Dermis microvascular lymphatic vessel endothelial cell (primary cell): ENCODE results near the gene CCL21. TPM values are rescaled to one million over a fixed set of nuclear protein-coding genes. Genes with fewer than 3 reads are reported as not detected.

ENCODE experiments used
- DNase-seq, 2 donors: peaks; one replicate each; pipeline versions ENCODE4 v3.0.0 to v3.0.0-alpha.2; 2010; ENCODE audit warnings: low read depth in 2 of 2
- total RNA-seq: library from RNA; depleted of rRNA; stranded (reverse); fragments of >200 nt; gene quantifications from 2 replicates; pipeline ENCODE4 v1.2.1, GENCODE V29; 2014

The CCL21 gene
- total RNA-seq, 1 donor from 2014 or later, result 1.8 TPM

DNA sequence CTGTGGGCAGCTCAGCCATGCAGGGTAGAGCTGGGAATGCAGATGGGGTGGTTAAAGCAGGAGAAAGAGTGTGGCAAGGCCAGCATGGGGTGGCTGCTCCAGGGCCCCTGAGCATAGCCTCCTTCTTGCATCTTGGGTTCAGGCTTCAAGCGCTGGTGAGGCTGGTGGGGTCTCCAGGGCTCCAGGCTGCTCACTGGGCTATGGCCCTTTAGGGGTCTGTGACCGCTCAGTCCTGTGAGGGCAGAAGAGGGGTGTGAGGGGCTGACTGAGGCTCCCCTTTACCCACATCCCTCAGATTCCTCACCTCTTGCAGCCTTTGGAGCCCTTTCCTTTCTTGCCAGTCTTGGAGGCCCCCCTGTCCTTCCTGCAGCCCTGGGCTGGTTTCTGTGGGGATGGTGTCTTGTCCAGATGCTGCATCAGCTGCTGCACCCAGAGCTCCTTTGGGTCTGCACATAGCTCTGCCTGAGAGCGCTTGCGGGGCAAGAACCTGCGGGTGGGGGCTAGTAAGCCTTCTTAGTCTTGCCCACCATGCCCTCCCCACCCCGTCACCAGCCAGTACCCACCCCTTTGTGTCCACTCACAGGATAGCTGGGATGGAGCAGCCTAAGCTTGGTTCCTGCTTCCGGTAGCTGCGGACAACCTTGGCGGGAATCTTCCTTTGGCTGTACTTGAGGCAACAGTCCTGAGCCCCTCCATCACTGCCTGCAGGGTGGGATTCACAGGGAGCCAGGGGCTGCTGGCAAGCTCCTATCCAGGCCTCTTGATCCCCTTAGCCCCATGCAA lies 549 bp downstream of the CCL21 start:
- DNase-seq, result no peak

DNA sequence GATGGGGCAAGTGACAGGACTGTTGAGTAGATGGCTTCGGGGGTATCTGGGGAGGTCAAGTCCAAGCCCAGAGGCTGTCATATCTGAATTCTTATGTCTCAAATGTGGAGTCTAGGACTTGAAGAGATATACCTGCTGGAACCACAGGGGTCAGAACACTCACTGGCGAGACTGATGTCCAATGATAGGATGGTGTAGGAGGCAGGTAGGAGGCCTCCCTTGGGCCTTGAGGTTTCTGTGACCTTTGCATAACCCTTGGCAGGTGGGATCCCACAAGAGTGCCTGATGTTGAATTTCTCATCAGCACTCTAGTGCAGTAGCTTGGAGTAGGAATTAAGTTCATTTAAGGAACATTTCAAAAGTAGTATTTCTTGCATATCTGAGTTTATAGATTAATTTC lies 2.8 kb downstream of the CCL21 start:
- no peak for DNase-seq

DNA sequence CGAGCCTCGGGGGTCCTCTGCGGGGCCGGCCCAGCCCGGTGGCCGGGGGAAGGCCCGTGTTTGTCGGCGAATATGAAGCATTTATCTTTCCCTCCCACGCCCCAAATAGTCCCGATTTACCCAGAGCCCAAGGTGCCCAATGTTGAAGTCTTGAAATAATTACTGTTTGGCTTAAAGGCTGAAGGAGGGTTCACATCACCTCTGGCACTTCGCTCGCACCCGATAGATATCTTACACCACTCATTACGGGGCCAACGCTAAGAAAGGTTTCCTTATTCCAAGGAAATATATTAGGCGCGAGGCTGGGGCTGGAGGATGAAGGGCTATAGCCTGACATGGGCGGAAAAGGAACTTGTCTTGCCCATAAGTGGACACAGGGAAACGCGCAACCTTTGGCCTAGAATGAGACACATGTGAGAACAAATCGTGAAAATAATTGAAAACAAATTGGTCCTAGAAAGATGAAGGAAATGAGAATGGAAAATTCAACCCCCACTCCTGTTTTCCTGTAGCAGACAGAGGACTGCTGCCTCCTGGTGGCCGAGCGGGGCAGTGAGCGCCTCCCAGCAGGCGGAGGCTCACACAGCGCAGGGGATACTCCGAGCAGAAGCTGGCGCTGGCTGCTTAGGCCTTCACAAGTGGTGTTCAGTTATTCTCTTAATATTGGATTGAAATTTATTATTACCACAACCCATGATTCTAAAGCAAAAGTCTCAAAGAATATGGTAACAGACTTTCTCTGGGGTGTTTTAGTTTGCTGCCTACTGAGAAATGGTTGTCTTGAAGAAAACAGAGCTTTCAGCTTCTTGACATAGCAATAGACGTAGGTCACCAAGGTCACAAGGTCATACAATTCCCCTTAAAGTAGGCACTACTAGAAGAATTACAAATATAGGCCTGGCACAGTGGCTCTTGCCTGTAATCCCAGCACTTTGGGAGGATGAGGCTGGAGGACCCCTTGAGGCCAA lies 7.9 kb downstream of the CCL21 start:
- DNase-seq, result peak; percentile 85 to 89

DNA sequence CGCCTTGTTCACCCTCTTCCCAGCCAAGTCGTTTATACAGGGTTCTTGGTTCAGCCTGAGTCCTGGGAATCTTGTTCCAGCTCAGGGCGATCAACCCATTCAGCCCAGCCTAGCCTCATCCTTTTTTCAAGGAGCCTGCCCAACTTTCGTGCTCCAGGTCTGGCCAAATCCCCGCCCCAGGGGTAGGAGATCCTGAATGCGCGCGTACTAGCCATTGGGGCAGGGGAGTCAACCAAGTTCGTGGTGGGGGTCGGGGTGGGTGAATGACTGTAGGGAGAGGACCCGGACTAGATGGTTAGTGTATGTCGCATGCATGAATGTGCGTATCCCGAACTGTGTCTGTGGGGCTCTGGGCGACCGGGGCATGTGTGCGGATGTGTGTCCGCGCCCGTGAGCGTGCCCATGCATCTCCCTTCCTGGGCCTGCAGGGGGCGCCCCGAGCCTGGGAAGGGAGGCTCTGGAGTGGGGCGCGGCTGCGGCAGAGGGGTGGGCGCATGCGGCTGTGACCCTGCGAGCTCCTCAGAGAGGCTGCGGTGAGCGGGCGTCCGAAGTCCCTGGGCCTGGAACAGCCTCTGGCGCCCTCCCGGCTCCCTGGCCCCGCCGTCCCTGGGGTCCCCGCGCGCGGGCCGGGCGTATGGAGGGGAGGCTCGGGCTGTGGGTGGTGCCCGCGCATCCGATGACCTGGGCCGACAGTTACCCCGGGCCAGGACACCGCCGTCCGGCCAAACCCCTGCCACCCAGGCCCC lies 8.7 kb downstream of the CCL21 start:
- DNase-seq, result peak in 1 of 2 donors; percentile 64

DNA sequence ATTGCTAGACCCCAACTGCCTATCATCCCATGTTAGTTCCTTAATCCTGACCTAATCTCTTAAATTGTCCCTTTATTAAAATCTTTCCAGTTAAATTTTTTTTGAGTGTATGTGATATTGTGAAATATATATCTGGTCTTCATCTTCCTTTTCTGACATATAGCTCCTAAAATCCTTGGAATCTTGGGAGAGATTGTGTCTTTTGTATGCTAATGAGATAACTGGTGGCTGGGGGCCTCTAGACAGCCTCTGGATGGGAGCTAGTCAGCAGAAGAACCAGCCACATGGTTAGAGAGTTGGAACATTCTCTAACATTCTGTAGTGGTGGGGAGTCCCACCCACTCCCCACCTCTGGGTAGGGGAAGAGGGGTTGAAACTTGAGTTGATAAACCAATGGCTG lies 15.1 kb downstream of the CCL21 start:
- no peak for DNase-seq

DNA sequence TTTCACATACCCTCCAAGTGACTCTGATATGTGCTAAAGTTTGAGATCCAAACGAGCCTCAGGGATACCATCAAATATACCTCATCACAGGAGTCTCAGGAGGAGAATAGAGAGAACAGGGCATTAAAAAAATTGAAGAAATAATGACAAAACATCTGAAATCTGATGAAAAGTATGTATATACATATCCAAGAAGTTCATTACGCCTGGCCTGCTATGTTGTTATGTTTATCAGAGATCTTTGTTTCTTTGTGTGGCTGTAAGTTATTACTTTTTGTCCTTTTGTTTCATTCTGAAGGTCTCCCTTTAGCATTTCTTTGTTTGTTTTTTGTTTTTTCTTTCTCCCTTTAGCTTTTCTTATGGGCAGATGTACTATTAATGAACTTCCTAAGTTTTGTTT lies 16.4 kb downstream of the CCL21 start:
- DNase-seq, result no peak

DNA sequence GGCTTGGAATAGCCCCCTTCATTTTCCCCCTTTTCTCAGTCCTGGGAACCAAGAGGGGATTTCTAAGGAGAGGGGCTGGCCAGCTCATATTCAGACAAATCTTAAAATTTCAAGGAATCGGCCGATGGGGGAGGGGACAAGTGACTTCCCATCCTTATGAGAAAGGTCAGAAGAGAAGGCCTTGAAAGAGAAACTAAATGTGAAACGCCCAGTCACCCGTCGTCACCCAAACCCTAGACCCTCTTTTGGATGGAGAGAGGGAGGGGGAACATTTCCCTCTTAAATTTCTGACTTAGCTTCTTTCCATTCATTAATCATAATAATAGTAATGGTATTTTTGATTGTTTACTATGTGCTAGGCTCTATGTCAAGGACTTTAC lies 18.0 kb downstream of the CCL21 start:
- DNase-seq, result no peak

DNA sequence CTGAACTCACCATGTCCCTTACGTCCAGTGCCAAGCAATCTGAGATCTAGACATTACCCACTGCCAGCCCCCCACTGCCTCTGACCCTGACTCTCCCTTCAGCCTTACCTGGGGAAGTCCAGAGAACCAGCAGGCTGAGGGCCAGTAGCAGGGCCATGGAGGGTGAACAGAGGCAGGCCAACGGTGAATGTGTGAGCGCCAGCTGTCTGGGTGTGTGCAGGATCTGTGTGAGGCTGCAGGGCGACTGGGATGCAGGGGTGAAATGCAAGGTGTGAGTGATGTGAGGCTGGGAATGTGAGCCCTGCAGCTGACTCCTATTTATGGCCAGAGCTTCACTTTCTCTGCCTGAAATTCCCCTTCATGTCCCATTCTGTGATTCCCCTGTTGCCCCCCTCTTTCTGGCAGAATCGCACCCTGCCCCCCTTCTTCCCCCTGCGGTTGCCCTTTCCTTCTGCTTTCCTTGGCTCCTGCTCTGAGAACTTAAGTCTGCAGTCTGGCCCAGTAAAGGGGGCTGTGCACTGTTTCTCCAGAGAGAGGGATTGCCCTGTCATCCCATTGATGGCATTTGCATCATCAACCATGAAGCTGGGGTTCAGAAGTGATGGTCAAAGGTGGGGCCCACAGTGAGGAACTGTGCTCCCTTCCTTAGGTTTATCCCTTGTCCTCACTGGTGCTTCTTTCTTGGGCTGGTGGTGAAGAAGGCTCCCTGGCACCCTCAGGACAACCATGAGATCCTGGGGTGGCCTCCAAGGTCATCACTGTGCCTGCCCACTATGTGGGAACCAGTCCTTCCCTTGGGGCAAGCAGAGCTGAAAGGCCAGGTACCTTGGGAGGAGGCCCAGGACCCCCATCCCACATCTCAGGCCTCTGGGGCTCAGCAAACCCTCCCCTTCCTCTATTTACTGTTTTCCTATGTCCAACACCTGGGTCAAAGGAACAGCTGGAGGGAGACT lies 18.7 kb downstream of the CCL21 start, which contains the start of gene CCL19:
CCL19 (minus strand) TSS at position 294 of the 953 bp plus-strand sequence; CDS start at position 157, 137 bp downstream.
- no peak for DNase-seq

DNA sequence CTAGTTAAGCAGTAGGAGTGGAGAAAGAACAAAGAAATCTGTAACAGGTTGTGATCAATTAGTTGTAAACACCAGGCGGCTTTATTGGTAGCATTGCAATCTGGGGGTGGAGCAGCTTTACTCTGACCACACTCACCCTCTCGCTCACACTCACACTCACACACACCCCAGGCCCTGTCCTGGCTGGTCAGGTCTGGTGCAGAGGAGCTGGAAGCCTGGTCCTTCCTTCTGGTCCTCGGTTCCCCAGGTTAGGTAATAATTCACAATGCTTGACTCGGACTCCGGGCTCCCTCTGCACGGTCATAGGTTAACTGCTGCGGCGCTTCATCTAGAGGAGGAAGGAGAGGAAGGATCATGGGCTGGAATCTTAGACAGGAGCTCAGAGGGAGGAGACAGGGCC lies 20.4 kb downstream of the CCL21 start:
- no peak for DNase-seq

DNA sequence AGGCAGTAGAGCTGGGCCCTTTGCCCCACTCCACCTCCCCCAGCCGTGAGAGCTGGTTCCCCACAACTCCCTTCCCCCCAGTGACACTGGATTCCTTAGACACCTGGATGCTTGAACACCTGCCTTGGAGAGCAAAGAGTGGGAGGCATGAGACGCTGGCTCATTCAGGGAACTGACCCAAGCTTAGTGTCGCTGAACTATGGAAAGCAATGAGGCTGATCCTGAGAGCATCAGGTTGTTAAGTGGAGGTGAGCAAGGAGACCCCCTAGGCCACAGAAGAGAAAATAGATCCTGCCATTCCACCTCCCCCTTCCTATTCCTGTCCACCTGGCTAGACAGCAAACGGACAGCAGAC lies 20.8 kb downstream of the CCL21 start:
- DNase-seq, result no peak

DNA sequence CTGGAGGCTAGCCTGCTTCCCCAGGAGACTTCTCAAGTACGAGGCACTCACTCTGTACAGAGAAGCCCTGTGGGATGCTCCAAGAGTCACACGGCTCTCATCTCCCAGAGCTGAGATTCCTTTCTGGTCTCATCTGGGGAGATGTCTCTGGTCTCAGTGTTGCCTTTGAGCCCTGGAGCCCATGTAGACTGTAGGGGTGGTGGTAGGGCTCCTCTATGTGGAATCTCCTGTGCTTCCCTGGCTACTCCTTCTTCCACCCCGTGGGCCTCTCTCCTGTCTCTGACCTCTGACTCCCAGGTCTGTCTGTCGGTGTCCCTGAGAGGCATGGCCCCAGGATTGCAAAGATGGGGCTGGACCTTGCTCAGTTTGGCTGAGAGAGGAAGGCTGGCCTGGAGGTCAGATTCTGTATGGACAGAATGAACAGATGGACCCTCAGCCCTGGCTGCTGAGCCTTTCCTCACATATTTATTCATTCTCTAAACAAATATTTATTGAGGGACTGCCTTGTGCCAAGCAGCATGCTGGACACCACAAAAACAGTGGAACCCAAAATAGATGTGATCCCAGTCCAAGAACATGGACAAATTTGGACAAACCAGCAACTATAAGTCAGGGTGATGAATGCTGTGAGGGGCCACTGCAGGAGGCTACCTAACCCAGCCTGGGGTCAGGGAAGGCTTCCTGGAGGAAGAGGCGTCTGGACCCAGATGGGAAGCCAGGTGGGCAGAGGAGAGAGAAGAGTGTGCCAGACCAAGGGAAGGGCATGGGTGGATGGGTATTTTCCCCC lies 21.4 kb downstream of the CCL21 start:
- no peak for DNase-seq

DNA sequence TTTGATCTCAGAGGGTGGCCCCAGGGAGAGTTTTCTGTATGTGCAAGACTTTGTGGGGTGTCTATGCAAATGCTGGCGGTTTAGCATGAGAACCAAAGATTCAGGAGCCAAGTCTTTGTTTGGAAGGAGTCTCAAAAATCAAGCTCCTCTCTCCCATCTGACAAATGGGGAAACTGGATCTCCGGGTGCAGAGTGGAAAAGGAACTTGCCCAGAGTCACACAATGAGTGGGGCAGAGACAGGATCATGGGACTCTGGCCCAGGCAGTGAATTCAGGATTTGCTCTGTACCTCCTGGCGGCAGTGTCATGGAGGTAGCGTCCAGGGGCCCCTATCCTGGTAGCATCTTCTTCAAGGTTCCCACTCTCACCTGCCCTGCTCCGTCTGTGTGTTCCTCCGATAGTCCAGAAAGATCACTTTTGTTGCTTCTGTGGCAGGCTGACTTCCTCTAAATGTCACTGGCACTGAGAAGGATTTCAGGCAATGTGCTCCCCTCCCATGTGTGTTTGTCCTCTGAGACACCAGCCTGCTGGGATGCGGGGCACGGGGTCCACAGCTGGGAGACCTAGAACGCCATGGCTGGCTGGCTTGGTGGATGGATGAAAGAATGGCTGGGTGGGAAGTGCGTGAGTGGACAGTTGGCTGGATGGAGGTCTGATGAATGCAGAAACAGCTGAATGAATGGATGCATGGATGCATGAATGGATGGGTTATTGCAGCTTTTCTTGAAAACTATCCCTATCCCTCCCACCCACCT lies 22.5 kb downstream of the CCL21 start:
- DNase-seq, result no peak

DNA sequence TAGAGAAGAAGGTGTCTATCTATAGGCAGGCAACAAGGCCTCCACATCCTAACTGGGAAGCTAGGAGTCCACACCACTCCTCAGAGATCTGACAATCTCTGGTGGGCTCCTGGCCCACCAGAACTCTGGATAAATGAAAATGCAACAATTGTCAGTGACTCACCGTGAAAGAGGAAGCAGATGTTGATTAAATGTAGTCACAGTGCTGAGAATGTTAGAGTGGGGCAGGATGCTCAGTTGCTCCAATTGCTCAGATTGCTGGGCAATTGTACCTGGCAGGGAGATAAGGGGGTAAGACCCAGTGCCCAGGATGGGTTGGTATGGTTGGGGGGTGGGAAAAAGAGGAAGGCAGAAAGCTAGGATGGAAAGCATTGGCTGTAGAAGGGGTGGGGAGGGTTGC lies 23.2 kb downstream of the CCL21 start:
- no peak for DNase-seq

DNA sequence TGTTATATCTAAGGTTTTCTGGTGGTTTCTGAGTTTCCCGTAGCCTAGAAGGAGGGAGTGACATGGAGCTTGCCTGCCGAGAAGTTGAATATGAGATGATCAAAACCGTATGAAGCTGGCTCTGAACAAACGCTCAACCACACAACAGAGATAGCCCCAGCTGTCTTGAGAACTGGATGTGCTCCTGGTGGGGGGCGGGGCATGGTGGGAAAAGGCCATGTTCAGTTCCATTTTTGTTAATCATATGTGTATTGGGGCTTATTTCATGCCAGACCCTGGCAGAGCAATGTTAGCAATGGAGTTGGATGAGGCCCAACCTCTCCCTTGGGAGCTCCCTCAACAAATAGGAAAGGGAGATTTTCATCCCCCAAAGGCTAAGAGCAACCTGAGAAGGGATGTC lies 23.7 kb downstream of the CCL21 start:
- no peak for DNase-seq

DNA sequence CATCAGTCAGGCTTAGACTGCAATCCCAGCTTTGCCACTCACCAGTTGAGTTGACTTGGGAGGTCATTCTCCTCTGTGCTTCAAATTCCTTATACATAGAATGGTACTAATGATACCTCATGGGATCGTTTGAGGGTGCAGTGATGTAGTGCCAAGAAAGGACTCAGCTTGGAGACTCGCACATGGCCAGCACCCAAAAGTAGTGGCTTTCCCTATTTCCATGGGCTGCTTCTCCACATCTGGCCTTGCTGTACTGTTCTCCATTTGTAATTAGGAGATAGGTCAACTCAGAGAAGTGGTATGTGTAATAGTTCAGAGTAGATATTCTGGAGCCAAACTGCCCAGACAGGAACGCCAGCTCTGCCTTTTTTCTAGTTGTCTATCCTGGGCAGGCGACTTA lies 24.3 kb downstream of the CCL21 start:
- DNase-seq, result no peak

DNA sequence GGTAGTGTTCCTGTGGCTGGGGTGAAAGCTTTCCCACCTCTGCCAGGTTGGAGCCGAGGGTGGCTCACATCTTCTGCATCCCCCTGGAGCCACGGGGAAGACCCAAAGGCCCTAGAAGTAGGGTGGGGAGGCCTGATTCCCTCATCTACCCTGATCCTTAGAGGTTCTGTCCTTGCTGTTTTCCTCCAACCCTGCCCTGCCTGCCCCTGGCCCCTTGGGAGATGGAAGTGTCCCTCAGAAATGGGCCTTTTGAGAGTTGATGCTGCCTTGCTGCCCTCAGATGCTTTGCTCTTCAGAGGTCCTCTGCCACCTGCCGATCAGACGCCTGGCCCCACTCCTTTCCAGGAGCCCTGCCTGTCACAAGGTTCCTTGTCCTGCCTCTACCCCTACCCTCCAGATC lies 25.1 kb downstream of the CCL21 start:
- no peak for DNase-seq

DNA sequence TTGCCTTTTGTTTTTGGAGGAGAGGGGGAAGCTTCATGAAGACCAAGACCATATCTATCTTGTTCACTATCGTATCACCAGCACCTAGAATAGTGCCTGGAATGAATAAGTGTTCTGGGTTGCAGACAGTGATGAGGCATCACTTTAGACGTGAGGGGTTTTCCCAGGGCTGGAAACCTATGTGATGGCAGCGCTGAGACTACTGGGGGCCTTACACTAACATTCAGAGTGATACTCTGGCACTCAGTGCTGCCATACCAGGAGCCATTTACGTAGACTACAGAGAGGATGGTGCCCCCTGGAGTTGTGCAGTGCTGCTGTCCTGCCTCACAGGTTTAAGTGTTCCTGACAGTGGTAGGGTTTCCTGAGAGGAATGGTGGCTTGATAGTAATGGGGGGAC lies 25.8 kb downstream of the CCL21 start:
- DNase-seq, result no peak

DNA sequence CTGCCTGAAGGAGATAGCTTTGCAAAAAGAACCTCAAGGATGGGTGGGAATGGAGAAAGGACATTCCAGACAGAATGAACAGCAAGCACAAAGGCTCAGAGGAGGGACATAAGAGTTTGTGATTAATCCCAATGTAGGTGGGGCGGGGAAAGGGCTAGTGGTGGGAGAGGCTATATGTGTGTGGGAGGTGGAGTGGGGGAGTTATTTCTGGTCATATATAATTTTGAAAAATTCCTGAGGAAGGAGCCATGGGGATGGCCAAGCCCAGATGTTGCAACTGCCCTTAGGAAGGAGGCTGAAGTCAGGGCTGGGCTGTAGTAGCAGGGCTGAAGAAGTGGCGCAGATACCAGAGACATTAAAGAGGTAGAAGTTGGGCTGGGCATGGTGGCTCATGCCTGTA lies 34.1 kb downstream of the CCL21 start:
- no peak for DNase-seq

DNA sequence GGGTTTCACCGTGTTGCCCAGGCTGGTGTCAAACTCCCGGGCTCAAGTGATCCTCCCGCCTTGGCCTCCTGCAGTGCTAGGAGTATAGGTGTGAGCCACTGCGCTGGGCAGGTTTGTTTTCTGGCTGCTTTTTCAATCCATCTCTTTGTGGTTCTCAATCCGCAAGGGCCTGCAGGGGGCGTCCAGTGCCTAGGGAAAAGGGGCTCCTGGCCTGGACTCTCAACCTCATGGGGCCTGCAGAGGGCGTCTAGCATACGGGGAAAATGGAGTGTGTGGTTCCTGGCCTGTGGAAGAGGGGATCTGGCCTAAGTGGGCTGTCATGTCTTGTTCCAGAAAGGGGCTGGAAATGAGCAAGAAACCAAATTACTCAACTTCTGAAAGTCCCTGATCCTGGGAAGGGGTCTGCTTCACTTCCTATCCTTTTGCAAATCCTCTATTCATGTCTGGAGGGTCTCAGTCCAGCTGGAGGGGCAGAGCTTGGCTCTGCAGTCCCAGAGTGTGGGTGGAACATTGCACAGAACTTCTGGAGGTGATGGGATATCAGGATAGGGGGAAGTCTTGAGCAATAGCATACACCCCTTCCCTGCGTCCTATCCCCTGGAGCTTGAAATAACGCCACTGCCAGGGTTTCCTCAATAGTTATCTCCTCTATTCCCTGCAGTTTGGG lies 34.8 kb downstream of the CCL21 start:
- peak; percentile 60 to 81 for DNase-seq
